ENCODE data around the gene ZSWIM6.

ZSWIM6 gene

GRCh38 chr5:61563401-61563800, 231.3 kb downstream of the ZSWIM6 start:
- FAIRE-seq: no peak

- FAIRE-seq: no peak
Observed at GRCh38 chr5:61567337-61567736, 235.3 kb downstream of the ZSWIM6 start.

- FAIRE-seq: no peak
Observed at GRCh38 chr5:61569353-61569752, 237.3 kb downstream of the ZSWIM6 start.

- no peak for FAIRE-seq
Observed at GRCh38 chr5:61570767-61571166, 238.7 kb downstream of the ZSWIM6 start.

GRCh38 chr5:61572959-61573358, 240.9 kb downstream of the ZSWIM6 start:
- no peak for FAIRE-seq

GRCh38 chr5:61575103-61575502, 243.0 kb downstream of the ZSWIM6 start:
- no peak for FAIRE-seq

GRCh38 chr5:61575581-61575980, 243.5 kb downstream of the ZSWIM6 start:
- no peak for FAIRE-seq

- no peak for FAIRE-seq
Observed at GRCh38 chr5:61576556-61576955, 244.5 kb downstream of the ZSWIM6 start.

GRCh38 chr5:61578858-61579503, 246.9 kb downstream of the ZSWIM6 start:
- no peak for FAIRE-seq

GRCh38 chr5:61582205-61582820, 250.3 kb downstream of the ZSWIM6 start:
- FAIRE-seq: no peak

GRCh38 chr5:61582887-61583286, 250.8 kb downstream of the ZSWIM6 start:
- no peak for FAIRE-seq

- no peak for FAIRE-seq
Observed at GRCh38 chr5:61586096-61587084, 254.3 kb downstream of the ZSWIM6 start.

- no peak for FAIRE-seq
Observed at GRCh38 chr5:61587125-61587524, 255.1 kb downstream of the ZSWIM6 start.

GRCh38 chr5:61588216-61588615, 256.2 kb downstream of the ZSWIM6 start:
- no peak for FAIRE-seq

- FAIRE-seq: no peak
Observed at GRCh38 chr5:61589946-61590345, 257.9 kb downstream of the ZSWIM6 start.

GRCh38 chr5:61590473-61590872, 258.4 kb downstream of the ZSWIM6 start:
- FAIRE-seq: no peak

GRCh38 chr5:61591859-61592258, 259.8 kb downstream of the ZSWIM6 start:
- no peak for FAIRE-seq

- FAIRE-seq: no peak
Observed at GRCh38 chr5:61595426-61595825, 263.4 kb downstream of the ZSWIM6 start.

Data from colon (tissue), 2 donors.